Motor neuron (in vitro differentiated cells): ENCODE results near the gene PLEKHA7. TPM values are rescaled to one million over a fixed set of nuclear protein-coding genes. Genes with fewer than 3 reads are reported as not detected.

Source experiments
- ATAC-seq, 8 experiments: fragments of 200-7000 bp; cut with Tn5 transposase; replicated peaks in 6 of 8; 2 replicates each; pipeline ENCODE4 v1.8.0; 2021; ENCODE audit warnings: mild to moderate bottlenecking in 8 of 8, moderate library complexity in 8 of 8
- H3K27ac ChIP-seq, 2 donors: fragments of 250-450 bp; sonication (Bioruptor Pico); 2 replicates each; pipeline ENCODE4 v1.9.0; 2021; ENCODE audit warnings: antibody characterized with exemption in 2 of 2, mild to moderate bottlenecking in 2 of 2, moderate library complexity in 1 of 2
- H3K4me1 ChIP-seq, 2 donors: fragments of 250-450 bp; sonication (Bioruptor Pico); replicated peaks in 1 of 2; 2 replicates each; pipeline ENCODE4 v1.6.1; 2021; ENCODE audit warnings: antibody characterized with exemption in 2 of 2, mild to moderate bottlenecking in 2 of 2, moderate library complexity in 1 of 2
- H3K4me3 ChIP-seq, 5 donors: fragments of 250-450 bp; sonication (Bioruptor Pico); 2 replicates each; pipeline ENCODE4 v1.9.0; 2021; ENCODE audit warnings: antibody characterized with exemption in 5 of 5, mild to moderate bottlenecking in 5 of 5, moderate library complexity in 4 of 5
- WGBS, 10 experiments: fragments of 450-650 bp; shearing (Covaris generic); methylation state at CpG; one replicate each; pipeline ENCODE4 v1.0.0; 2022; 5-methylcytosine and 5-hydroxymethylcytosine counted together
- in situ Hi-C, 9 experiments: fragments of 400-800 bp; cut with MboI; loops; one replicate each; pipeline ENCODE4 v1.15.0; 2021; ENCODE audit warnings: low sequenced_read_pairs in 9 of 9, low pct_unique_long_range_greater_than_20kb in 2 of 9; ENCODE audit not compliant: unreplicated experiment in 9 of 9
- total RNA-seq, 8 experiments: library from RNA; unstranded; fragments of 300-600 nt; gene quantifications; 2 replicates each; pipeline versions ENCODE4 v1.2.3 to v1.2.4, GENCODE V29; 2022

PLEKHA7 gene
- total RNA-seq, 8 experiments from 2014 or later = 1.0 to 14.3 (median 4.3) TPM

DNA sequence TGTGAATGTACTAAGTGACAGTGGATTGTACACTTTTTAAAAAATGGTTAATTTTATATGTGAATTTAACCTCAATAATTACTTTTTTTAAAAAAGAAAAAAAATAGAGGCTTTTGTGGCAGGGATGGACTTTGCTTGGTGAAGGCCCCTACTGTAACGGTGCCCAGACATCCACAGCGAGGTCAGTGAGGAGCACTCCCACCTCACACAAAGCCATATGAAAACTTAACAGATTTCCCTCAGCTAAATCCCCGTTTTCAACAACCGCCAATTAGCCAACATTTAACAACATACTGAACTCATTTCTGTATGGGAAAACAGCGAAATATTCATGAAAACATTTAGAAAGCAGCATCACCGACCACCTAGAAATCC lies 276.4 kb downstream of the PLEKHA7 start:
- Histone ChIP-seq H3K4me1 (peaks cover 7 to 20% of the 10 kb centered on the region in 2 donors), H3K4me3 (peak overlapping the region; percentile 52 to 74 (median 65)), H3K27ac (peak overlapping the region; percentile 96)
- WGBS, 10 experiments = 0 to 4% (median 0%) methylated on average over 1 to 6 of the region's 6 CpGs; no CpG with 5 or more reads in 2 of the 10 experiments
- ATAC-seq = peak; percentile 4 to 17 (median 6)
- in situ Hi-C loops = no loop called here

Other genes starting within 250 kb of the PLEKHA7 start
- gene RPS13, start 63.3 kb upstream of the PLEKHA7 start, total RNA-seq = 1,000 to 10,000 TPM in 7 of 8 experiments, 100 to 1,000 TPM in 1; 899 to 2,683 (median 1,773) TPM
- 10 to 100 TPM; 25.0 to 68.5 (median 35.1) TPM for gene PIK3C2A, start 193.6 kb upstream of the PLEKHA7 start, total RNA-seq